Measurements from ENCODE around the gene ERCC6. TPM values are rescaled to one million over a fixed set of nuclear protein-coding genes. Genes with fewer than 3 reads are reported as not detected.

ERCC6 gene
- total and polyA plus RNA-seq, 11 donors, result 4.4 to 31.5 (median 20.0) TPM

- intact Hi-C loops (cut with DNase I), result no loop called here
- Histone ChIP-seq H3K36me3 (peaks cover 0 to 26% (median 2%) of the 10 kb centered on the region in 9 donors), H3K27me3 (no peaks in the 10 kb centered on the region), H3K9me3 (no peaks in the 10 kb centered on the region), H3K4me3 (no peak overlapping the region), H3K4me1 (no peaks in the 10 kb centered on the region), H3K27ac (no peak overlapping the region)
- DNase-seq, result no peak
- TF ChIP-seq POLR2A (IDR thresholded peaks at IDR 0.05) (no peak), CTCF (IDR thresholded peaks at IDR 0.05) (no peak)
- 92 to 95% (median 93%) methylated on average over 8 of the region's 8 CpGs for WGBS, 4 donors
- ATAC-seq, result no peak
These were observed 50.7 kb downstream of the ERCC6 start for GRCh38 chr10:49488056-49488717.

- TF ChIP-seq CTCF (IDR thresholded peaks at IDR 0.05) (no peak), POLR2A (IDR thresholded peaks at IDR 0.05) (no peak)
These were observed 52.2 kb downstream of the ERCC6 start for GRCh38 chr10:49486738-49487137.

GRCh38 chr10:49486009-49486408 lies 52.9 kb downstream of the ERCC6 start:
- WGBS, 4 donors, result 84 to 97% (median 91%) methylated on average over 1 of the region's 1 CpG
- no peaks in the 10 kb centered on the region for H3K9me3 ChIP-seq
- TF ChIP-seq POLR2A (IDR thresholded peaks at IDR 0.05) (no peak), CTCF (IDR thresholded peaks at IDR 0.05) (no peak)
- H3K4me1 ChIP-seq, result no peaks in the 10 kb centered on the region
- no peak overlapping the region for H3K4me3 ChIP-seq
- peaks cover 0 to 33% (median 20%) of the 10 kb centered on the region in 9 donors for H3K36me3 ChIP-seq
- DNase-seq (no peak), ATAC-seq (no peak)
- intact Hi-C loops (cut with DNase I), result no loop called here
- no peak overlapping the region for H3K27ac ChIP-seq
- H3K27me3 ChIP-seq, result no peaks in the 10 kb centered on the region

More at GRCh38 chr10:49486738-49487137, 52.2 kb downstream of the ERCC6 start:
- 93 to 98% (median 96%) methylated on average over 1 of the region's 1 CpG for WGBS, 4 donors
- Histone ChIP-seq H3K4me3 (no peak overlapping the region), H3K27me3 (no peaks in the 10 kb centered on the region), H3K4me1 (no peaks in the 10 kb centered on the region), H3K27ac (no peak overlapping the region), H3K9me3 (no peaks in the 10 kb centered on the region), H3K36me3 (peaks cover 0 to 30% (median 12%) of the 10 kb centered on the region in 9 donors)
- intact Hi-C loops (cut with DNase I), result no loop called here
- ATAC-seq (no peak), DNase-seq (no peak)

GRCh38 chr10:49484486-49485235 lies 54.3 kb downstream of the ERCC6 start:
- no peak for TF ChIP-seq CTCF (IDR thresholded peaks at IDR 0.05)
- TF ChIP-seq POLR2A (IDR thresholded peaks at IDR 0.05), result no peak
- Histone ChIP-seq H3K27ac (no peak overlapping the region), H3K27me3 (no peaks in the 10 kb centered on the region), H3K36me3 (peaks cover 0 to 43% (median 30%) of the 10 kb centered on the region in 9 donors), H3K9me3 (peaks cover 0 to 4% (median 0%) of the 10 kb centered on the region in 12 donors), H3K4me3 (no peak overlapping the region), H3K4me1 (no peaks in the 10 kb centered on the region)
- WGBS, 4 donors, result 90 to 96% (median 94%) methylated on average over 6 of the region's 6 CpGs
- intact Hi-C loops (cut with DNase I), result no loop called here
- DNase-seq, result no peak
- ATAC-seq, result no peak

Data from heart left ventricle (tissue), 16 donors.